Progenitor cell of endocrine pancreas (in vitro differentiated cells): ENCODE results near the gene TTLL11. TPM values are rescaled to one million over a fixed set of nuclear protein-coding genes. Genes with fewer than 3 reads are reported as not detected.

ENCODE experiments used
- DNase-seq: peaks from one replicate; pipeline ENCODE4 v3.0.0; 2021; ENCODE audit warnings: low spot score; ENCODE audit not compliant: unreplicated experiment
- H3K27ac Mint-ChIP-seq: 2 replicates; pipeline ENCODE4 v1.8.0; 2021; ENCODE audit warnings: mild to moderate bottlenecking, moderate library complexity, mixed read lengths
- H3K27me3 Mint-ChIP-seq: 2 replicates; pipeline ENCODE4 v1.8.0; 2021; ENCODE audit warnings: mixed read lengths
- H3K36me3 Mint-ChIP-seq: 2 replicates; pipeline ENCODE4 v1.8.0; 2022; ENCODE audit warnings: mixed read lengths; ENCODE audit not compliant: insufficient read depth
- H3K4me1 Mint-ChIP-seq: 2 replicates; pipeline ENCODE4 v1.8.0; 2021; ENCODE audit warnings: low read depth, mixed read lengths
- H3K4me3 Mint-ChIP-seq: 2 replicates; pipeline ENCODE4 v1.8.0; 2021; ENCODE audit warnings: low read depth, mild to moderate bottlenecking, moderate library complexity, mixed read lengths
- H3K9me3 Mint-ChIP-seq: 2 replicates; pipeline ENCODE4 v1.8.0; 2021; ENCODE audit warnings: low read depth, mixed read lengths
- total RNA-seq: library from RNA; stranded (reverse); gene quantifications from 2 replicates; pipeline ENCODE4 v1.2.1, GENCODE V29; 2021
- TF ChIP-seq, protein P1 (sequence below): fragments of 200-600 bp; sonication (generic); IDR thresholded peaks from one replicate; pipeline ENCODE4 v1.5.0; 2021; ENCODE audit warnings: antibody characterized with exemption, mild to moderate bottlenecking; ENCODE audit not compliant: unreplicated experiment

Gene TTLL11
- total RNA-seq, 1 donor from 2014 or later, result 5.3 TPM

DNA sequence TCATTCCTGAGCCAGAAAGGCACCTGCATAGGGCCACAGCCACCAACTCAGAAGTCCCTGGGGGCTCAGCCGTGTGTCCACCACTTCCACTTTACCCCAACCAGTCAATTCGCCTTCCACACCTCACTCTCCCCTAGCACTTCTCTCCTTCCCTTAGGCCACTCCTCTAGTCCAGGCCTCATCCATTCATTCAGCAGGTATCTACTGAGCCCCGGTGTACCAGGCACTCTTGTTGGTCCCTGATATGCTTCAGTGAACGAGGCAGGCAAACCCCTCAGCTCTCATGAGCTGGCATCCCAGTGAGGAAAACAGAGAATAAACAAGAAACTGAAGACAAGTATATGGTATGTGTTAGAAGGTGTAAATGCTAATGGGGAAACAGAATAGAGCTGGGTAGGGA is 37.7 kb upstream of the TTLL11 start:
- Mint-ChIP-seq H3K27ac (no peak overlapping the region), H3K4me1 (peaks cover 13% of the 10 kb centered on the region), H3K9me3 (no peaks in the 10 kb centered on the region), H3K36me3 (no peaks in the 10 kb centered on the region), H3K4me3 (no peak overlapping the region), H3K27me3 (peaks cover 79% of the 10 kb centered on the region)
- no peak for DNase-seq
- TF ChIP-seq, protein P1, sequence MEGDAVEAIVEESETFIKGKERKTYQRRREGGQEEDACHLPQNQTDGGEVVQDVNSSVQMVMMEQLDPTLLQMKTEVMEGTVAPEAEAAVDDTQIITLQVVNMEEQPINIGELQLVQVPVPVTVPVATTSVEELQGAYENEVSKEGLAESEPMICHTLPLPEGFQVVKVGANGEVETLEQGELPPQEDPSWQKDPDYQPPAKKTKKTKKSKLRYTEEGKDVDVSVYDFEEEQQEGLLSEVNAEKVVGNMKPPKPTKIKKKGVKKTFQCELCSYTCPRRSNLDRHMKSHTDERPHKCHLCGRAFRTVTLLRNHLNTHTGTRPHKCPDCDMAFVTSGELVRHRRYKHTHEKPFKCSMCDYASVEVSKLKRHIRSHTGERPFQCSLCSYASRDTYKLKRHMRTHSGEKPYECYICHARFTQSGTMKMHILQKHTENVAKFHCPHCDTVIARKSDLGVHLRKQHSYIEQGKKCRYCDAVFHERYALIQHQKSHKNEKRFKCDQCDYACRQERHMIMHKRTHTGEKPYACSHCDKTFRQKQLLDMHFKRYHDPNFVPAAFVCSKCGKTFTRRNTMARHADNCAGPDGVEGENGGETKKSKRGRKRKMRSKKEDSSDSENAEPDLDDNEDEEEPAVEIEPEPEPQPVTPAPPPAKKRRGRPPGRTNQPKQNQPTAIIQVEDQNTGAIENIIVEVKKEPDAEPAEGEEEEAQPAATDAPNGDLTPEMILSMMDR, result no peak

GRCh38 chr9:122129969-122130368 is 36.9 kb upstream of the TTLL11 start:
- H3K27ac Mint-ChIP-seq, result no peak overlapping the region
- no peak for DNase-seq
- H3K36me3 Mint-ChIP-seq, result no peaks in the 10 kb centered on the region
- H3K4me3 Mint-ChIP-seq, result no peak overlapping the region
- H3K27me3 Mint-ChIP-seq, result peaks cover 82% of the 10 kb centered on the region
- H3K4me1 Mint-ChIP-seq, result peaks cover 15% of the 10 kb centered on the region
- TF ChIP-seq, protein P1, result no peak
- no peaks in the 10 kb centered on the region for H3K9me3 Mint-ChIP-seq

DNA sequence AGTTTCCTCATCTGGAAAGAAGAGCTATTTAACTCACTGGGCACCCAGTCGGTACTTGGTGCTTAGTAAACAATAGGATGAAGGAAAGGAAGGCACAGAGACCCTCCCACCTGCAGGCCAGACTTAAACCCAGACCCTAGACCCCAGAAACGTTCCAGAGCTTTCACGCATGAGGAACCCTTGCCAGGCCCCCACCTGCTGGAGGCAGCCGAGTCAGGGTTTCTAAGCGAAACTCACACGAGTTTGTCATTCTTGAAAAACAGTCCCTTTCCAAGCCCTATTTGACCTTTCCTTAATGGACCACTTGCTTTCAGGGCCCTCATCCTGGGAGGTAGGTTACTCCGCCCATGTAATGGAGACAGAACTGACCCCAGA is 35.8 kb upstream of the TTLL11 start:
- no peaks in the 10 kb centered on the region for H3K9me3 Mint-ChIP-seq
- DNase-seq, result no peak
- H3K36me3 Mint-ChIP-seq, result no peaks in the 10 kb centered on the region
- H3K27ac Mint-ChIP-seq, result no peak overlapping the region
- TF ChIP-seq, protein P1, result no peak
- no peak overlapping the region for H3K4me3 Mint-ChIP-seq
- H3K27me3 Mint-ChIP-seq, result peaks cover 84% of the 10 kb centered on the region
- peaks cover 15% of the 10 kb centered on the region for H3K4me1 Mint-ChIP-seq

DNA sequence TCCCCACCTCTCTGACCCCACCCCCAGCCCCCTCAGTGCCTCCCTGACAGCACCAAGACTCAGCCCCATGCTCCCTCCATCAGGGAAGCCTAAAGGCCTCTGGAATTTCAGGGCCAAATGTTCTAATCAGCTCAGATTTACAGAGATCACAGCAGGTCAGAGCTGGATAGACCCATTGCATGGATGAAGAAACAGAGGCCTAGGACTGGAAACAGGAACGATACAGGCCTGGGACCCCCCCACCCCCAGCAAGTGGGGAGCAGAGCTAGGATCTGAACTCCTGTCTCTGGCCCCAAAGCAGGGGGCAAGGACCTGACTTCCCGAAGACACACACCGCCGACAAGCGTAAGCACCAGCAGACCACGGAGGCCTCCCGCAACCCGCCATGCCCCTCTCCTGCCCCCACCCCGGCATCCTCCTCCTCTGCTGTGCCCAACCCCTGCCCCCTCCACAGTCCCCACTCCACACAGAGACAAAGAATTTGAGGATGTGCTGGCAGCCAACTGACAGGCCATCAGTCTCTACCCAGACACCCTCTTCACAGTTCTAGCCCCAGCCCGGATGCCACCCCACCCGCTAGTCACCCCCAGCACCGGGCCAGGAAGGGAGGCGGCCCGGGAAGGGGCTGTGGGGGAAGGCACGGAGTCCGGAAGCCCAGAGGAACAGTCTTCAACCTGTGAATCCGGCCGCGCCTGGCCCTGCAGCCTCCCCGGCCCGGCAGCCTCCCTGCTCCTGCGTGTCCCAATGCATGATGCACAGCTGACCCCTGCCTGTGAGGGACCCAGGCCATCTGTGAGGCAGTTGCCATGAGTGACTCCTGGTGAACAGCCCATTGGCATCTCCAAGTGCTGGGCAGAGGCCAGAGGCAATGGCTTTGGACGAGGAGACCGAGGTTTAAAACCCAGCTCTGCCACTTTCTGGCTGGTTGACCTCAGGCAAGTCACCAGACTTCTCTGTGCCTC is 35.2 kb upstream of the TTLL11 start:
- H3K4me3 Mint-ChIP-seq, result no peak overlapping the region
- peaks cover 15% of the 10 kb centered on the region for H3K4me1 Mint-ChIP-seq
- no peak overlapping the region for H3K27ac Mint-ChIP-seq
- DNase-seq, result no peak
- no peaks in the 10 kb centered on the region for H3K36me3 Mint-ChIP-seq
- H3K27me3 Mint-ChIP-seq, result peaks cover 83% of the 10 kb centered on the region
- TF ChIP-seq, protein P1, result no peak
- no peaks in the 10 kb centered on the region for H3K9me3 Mint-ChIP-seq

DNA sequence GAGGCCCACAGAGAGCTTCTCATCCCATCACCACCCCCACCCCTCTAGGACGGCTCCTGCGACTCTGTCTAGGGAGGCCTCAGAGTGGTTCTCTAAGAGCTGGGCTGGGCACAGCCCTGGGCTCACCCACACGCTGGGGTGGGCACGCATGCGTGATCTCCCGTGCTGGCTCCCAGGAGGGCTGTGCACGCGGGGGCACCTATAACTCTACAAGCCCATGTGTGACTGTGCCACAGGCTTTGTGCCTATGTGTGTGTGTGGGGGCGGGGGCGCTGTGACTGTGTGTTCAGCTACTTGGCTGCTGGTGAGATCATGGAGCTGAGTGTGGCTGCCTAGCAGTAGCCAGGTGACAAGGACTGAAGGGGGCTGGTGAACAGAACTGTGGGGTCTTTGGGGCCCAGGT is 34.3 kb upstream of the TTLL11 start:
- Mint-ChIP-seq H3K27ac (no peak overlapping the region), H3K9me3 (no peaks in the 10 kb centered on the region), H3K4me3 (no peak overlapping the region), H3K4me1 (peaks cover 15% of the 10 kb centered on the region), H3K27me3 (peaks cover 75% of the 10 kb centered on the region), H3K36me3 (no peaks in the 10 kb centered on the region)
- TF ChIP-seq, protein P1, result no peak
- DNase-seq, result no peak
